H1 (cell line): Measurements from ENCODE around the gene KRTAP21-2. TPM values are rescaled to one million over a fixed set of nuclear protein-coding genes. Genes with fewer than 3 reads are reported as not detected.

Source experiments
- CTCF ChIA-PET: fragments of 300-600 bp; sonication (Branson Sonifier 250); formaldehyde crosslinking; loops from one replicate; lab custom pipeline; 2021; ENCODE audit not compliant: partially characterized antibody; lab: Charles Lee
- POLR2A ChIA-PET: fragments of 300-600 bp; sonication (Branson Sonifier 250); formaldehyde crosslinking; loops from one replicate; lab custom pipeline; 2021; ENCODE audit warnings: inconsistent platforms; ENCODE audit not compliant: partially characterized antibody; lab: Charles Lee
- DNase-seq, 2 experiments: peaks; one replicate each; pipeline versions ENCODE4 v3.0.0 to v3.0.0-alpha.2; 2010 to 2022; ENCODE audit warnings: low spot score in 2 of 2, low read depth in 1 of 2, mixed read lengths in 1 of 2
- FAIRE-seq: peaks from 2 replicates; lab custom pipeline; 2011; peaks lifted over from hg19 to GRCh38; lab: Jason Lieb, UNC
- H2AFZ ChIP-seq: 2 replicates; pipeline ENCODE4 v1.8.1; 2012; ENCODE audit warnings: low read length, inconsistent platforms
- H2AK5ac ChIP-seq: 2 replicates; pipeline ENCODE4 v1.6.1; 2013; ENCODE audit warnings: low read depth, low read length
- H2BK120ac ChIP-seq: replicated peaks from 2 replicates; pipeline ENCODE3; 2013; ENCODE audit warnings: low read depth, low read length, inconsistent platforms
- H2BK12ac ChIP-seq: 2 replicates; pipeline ENCODE4 v1.6.1; 2013; ENCODE audit warnings: low read depth, low read length
- H2BK15ac ChIP-seq: 2 replicates; pipeline ENCODE4 v1.6.1; 2013; ENCODE audit warnings: low read length
- H2BK20ac ChIP-seq: 2 replicates; pipeline ENCODE4 v1.6.1; 2013; ENCODE audit warnings: low read length
- H2BK5ac ChIP-seq: 2 replicates; pipeline ENCODE4 v1.6.1; 2013; ENCODE audit warnings: low read depth, low read length
- H3K14ac ChIP-seq: 2 replicates; pipeline ENCODE4 v1.6.1; 2013; ENCODE audit warnings: inconsistent platforms; ENCODE audit not compliant: insufficient read length
- H3K18ac ChIP-seq: 2 replicates; pipeline ENCODE4 v1.6.1; 2013; ENCODE audit warnings: low read length; ENCODE audit errors: extremely low read depth
- H3K23ac ChIP-seq: 2 replicates; pipeline ENCODE4 v1.6.1; 2013; ENCODE audit warnings: inconsistent platforms; ENCODE audit not compliant: insufficient read length
- H3K23me2 ChIP-seq: 2 replicates; pipeline ENCODE4 v1.6.1; 2013; ENCODE audit warnings: low read depth, low read length
- H3K27ac ChIP-seq: 2 replicates; pipeline ENCODE4 v1.6.1; 2011; ENCODE audit warnings: low read depth, low read length, inconsistent platforms
- H3K27me3 ChIP-seq, 4 experiments: replicated peaks in 1 of 4; 1 replicate in 1 of 4; 2 replicates in 3 of 4; pipeline versions ENCODE4 v1.6.1 to v1.8.1; 2011 to 2013; ENCODE audit warnings: low read length in 3 of 4, mild to moderate bottlenecking in 3 of 4, inconsistent platforms in 2 of 4, mixed read lengths in 2 of 4, moderate library complexity in 1 of 4; ENCODE audit not compliant: control insufficient read depth in 3 of 4, insufficient read depth in 3 of 4; ENCODE audit errors: extremely low read depth in 1 of 4
- H3K36me3 ChIP-seq, 4 experiments: 2 replicates each; pipeline versions ENCODE4 v1.6.1 to v1.8.1; 2011 to 2013; ENCODE audit warnings: mild to moderate bottlenecking in 4 of 4, low read length in 3 of 4, moderate library complexity in 2 of 4, control low read depth in 1 of 4, inconsistent platforms in 1 of 4; ENCODE audit not compliant: insufficient read depth in 4 of 4, control insufficient read depth in 2 of 4
- H3K4ac ChIP-seq: replicated peaks from 2 replicates; pipeline ENCODE3; 2013; ENCODE audit warnings: low read length, low read depth, mixed read lengths, inconsistent platforms; ENCODE audit not compliant: insufficient read length
- H3K4me1 ChIP-seq, 4 experiments: replicated peaks in 1 of 4; 1 replicate in 1 of 4; 2 replicates in 3 of 4; pipeline versions ENCODE4 v1.6.1 to v1.8.1; 2011 to 2013; ENCODE audit warnings: low read length in 3 of 4, inconsistent platforms in 2 of 4, mixed read lengths in 1 of 4; ENCODE audit not compliant: insufficient read depth in 4 of 4, control insufficient read depth in 3 of 4
- H3K4me2 ChIP-seq, 2 experiments: 2 replicates each; pipeline versions ENCODE4 v1.6.1 to v1.8.1; 2011 to 2013; ENCODE audit warnings: low read depth in 2 of 2, low read length in 2 of 2, control low read depth in 1 of 2, inconsistent platforms in 1 of 2, mild to moderate bottlenecking in 1 of 2; ENCODE audit not compliant: insufficient read depth in 1 of 2
- H3K4me3 ChIP-seq, 4 experiments: fragments of 200-600, 300-600 bp in 1 of 4; sonication (generic), shearing (Covaris generic), sonication (Bioruptor Twin) in 1 of 4; 2 replicates each; pipeline versions ENCODE4 v1.5.1 to v1.8.1; 2011 to 2016; ENCODE audit warnings: low read length in 4 of 4, low read depth in 3 of 4, control low read depth in 2 of 4, inconsistent platforms in 2 of 4, mild to moderate bottlenecking in 2 of 4, mixed read lengths in 1 of 4, moderate library complexity in 1 of 4; ENCODE audit not compliant: insufficient read depth in 2 of 4; ENCODE audit errors: extremely low read depth in 1 of 4
- H3K56ac ChIP-seq: replicated peaks from 2 replicates; pipeline ENCODE3; 2013; ENCODE audit warnings: low read depth, mild to moderate bottlenecking, mixed read lengths, low read length, inconsistent platforms; ENCODE audit not compliant: insufficient read length
- H3K79me1 ChIP-seq: 2 replicates; pipeline ENCODE4 v1.6.1; 2013; ENCODE audit warnings: low read depth, low read length, control low read depth
- H3K79me2 ChIP-seq, 2 experiments: 2 replicates each; pipeline versions ENCODE4 v1.6.1 to v1.8.1; 2012 to 2013; ENCODE audit warnings: low read length in 2 of 2, mild to moderate bottlenecking in 2 of 2, inconsistent platforms in 1 of 2; ENCODE audit not compliant: insufficient read depth in 2 of 2, control insufficient read depth in 1 of 2
- H3K9ac ChIP-seq, 4 experiments: replicated peaks in 1 of 4; 1 replicate in 1 of 4; 2 replicates in 3 of 4; pipeline versions ENCODE4 v1.6.1 to v1.8.1; 2011 to 2013; ENCODE audit warnings: low read depth in 3 of 4, low read length in 3 of 4, control low read depth in 2 of 4, mild to moderate bottlenecking in 2 of 4, moderate library complexity in 2 of 4, inconsistent platforms in 1 of 4; ENCODE audit errors: extremely low read depth in 1 of 4
- H3K9me3 ChIP-seq, 2 experiments: 2 replicates each; pipeline versions ENCODE4 v1.6.1 to v1.8.1; 2012 to 2013; ENCODE audit warnings: mild to moderate bottlenecking in 2 of 2, moderate library complexity in 2 of 2, control low read depth in 1 of 2, inconsistent platforms in 1 of 2, low read depth in 1 of 2, low read length in 1 of 2, mixed read lengths in 1 of 2; ENCODE audit not compliant: insufficient read depth in 2 of 2
- H4K20me1 ChIP-seq, 2 experiments: replicated peaks in 1 of 2; 2 replicates each; pipeline versions ENCODE3 to v1.8.1; 2011 to 2013; ENCODE audit warnings: inconsistent platforms in 2 of 2, low read length in 2 of 2, mild to moderate bottlenecking in 1 of 2; ENCODE audit not compliant: insufficient read depth in 2 of 2, control insufficient read depth in 1 of 2
- H4K5ac ChIP-seq: 2 replicates; pipeline ENCODE4 v1.6.1; 2013; ENCODE audit warnings: low read length, low read depth, mixed read lengths, inconsistent platforms; ENCODE audit not compliant: insufficient read length
- H4K8ac ChIP-seq: 2 replicates; pipeline ENCODE4 v1.8.0; 2013; ENCODE audit warnings: mild to moderate bottlenecking, moderate library complexity, low read length, inconsistent platforms; ENCODE audit not compliant: insufficient read depth; ENCODE audit errors: extremely low read depth
- H4K91ac ChIP-seq: replicated peaks from 2 replicates; pipeline ENCODE3; 2013; ENCODE audit warnings: low read length, mixed read lengths, inconsistent platforms; ENCODE audit not compliant: insufficient read length
- BACH1 ChIP-seq: IDR thresholded peaks from 2 replicates; pipeline ENCODE4 v1.6.1; 2012; ENCODE audit warnings: low read length, improper control_type of control experiment
- CBX5 ChIP-seq: fragments of 300-800, 300-1000 bp; sonication (generic); IDR thresholded peaks from 2 replicates; pipeline ENCODE4 v1.7.1; 2016; ENCODE audit warnings: antibody characterized with exemption, low read length, low read depth
- CBX8 ChIP-seq: fragments of 300-800, 300-1000 bp; sonication (generic); IDR thresholded peaks from 2 replicates; pipeline ENCODE4 v1.7.1; 2016; ENCODE audit warnings: low read depth, low read length, borderline replicate concordance
- CHD1 ChIP-seq: IDR thresholded peaks from 2 replicates; pipeline ENCODE4 v1.6.1; 2012; ENCODE audit warnings: low read depth, low read length, improper control_type of control experiment
- FOSL1 ChIP-seq: IDR thresholded peaks from 2 replicates; pipeline ENCODE4 v1.6.1; 2011; ENCODE audit warnings: mild to moderate bottlenecking, low read depth, low read length, moderate library complexity; ENCODE audit not compliant: insufficient read depth
- GABPA ChIP-seq: IDR thresholded peaks from 2 replicates; pipeline ENCODE4 v1.6.1; 2011; ENCODE audit warnings: mild to moderate bottlenecking, low read length, moderate library complexity, borderline replicate concordance; ENCODE audit not compliant: insufficient read depth
- KDM1A ChIP-seq: fragments of 200-600, 300-600 bp; sonication (generic); IDR thresholded peaks from 2 replicates; pipeline ENCODE4 v1.7.1; 2016; ENCODE audit warnings: mild to moderate bottlenecking, low read length, borderline replicate concordance
- KDM5A ChIP-seq: fragments of 200-600 bp; IDR thresholded peaks from 2 replicates; pipeline ENCODE4 v1.7.1; 2012; ENCODE audit warnings: mild to moderate bottlenecking, low read length, inconsistent platforms, mixed read lengths
- PHF8 ChIP-seq: fragments of 200-600 bp; sonication (generic); conservative IDR thresholded peaks from 2 replicates; pipeline ENCODE4 v1.7.1; 2012; ENCODE audit warnings: low read depth, mild to moderate bottlenecking, inconsistent platforms, low read length, moderate library complexity
- SIX5 ChIP-seq: IDR thresholded peaks from 2 replicates; pipeline ENCODE4 v1.6.1; 2011; ENCODE audit warnings: mild to moderate bottlenecking, low read depth, low read length
- TBP ChIP-seq: IDR thresholded peaks from 2 replicates; pipeline ENCODE4 v1.6.1; 2011; ENCODE audit warnings: low read depth, low read length, improper control_type of control experiment
- TCF12 ChIP-seq: IDR thresholded peaks from 2 replicates; pipeline ENCODE4 v1.6.1; 2011; ENCODE audit warnings: low read depth, mild to moderate bottlenecking, low read length
- WGBS, 2 experiments: shearing (Covaris generic) in 1 of 2; methylation state at CpG; one replicate each; pipeline versions ENCODE4 v1.1.6 to v1.1.7; 2013 to 2015; ENCODE audit warnings: low lambda C conversion rate in 2 of 2, mixed read lengths in 2 of 2, inconsistent platforms in 1 of 2, low coverage in 1 of 2, missing lambda C conversion rate in 1 of 2; ENCODE audit not compliant: insufficient replicate concordance in 2 of 2, insufficient coverage in 1 of 2, insufficient read length in 1 of 2; ENCODE audit errors: extremely low coverage in 1 of 2, missing lambda C conversion rate in 1 of 2; 5-methylcytosine and 5-hydroxymethylcytosine counted together
- polyA plus RNA-seq, 7 experiments: library from polyadenylated mRNA; depleted of rRNA in 3 of 7; stranded (reverse) in 5 of 7; unstranded in 2 of 7; fragments of >200 nt in 5 of 7; fragments of 200-250 nt in 2 of 7; gene quantifications; 1 replicate in 5 of 7; 2 replicates in 1 of 7; 4 replicates in 1 of 7; pipeline versions ENCODE4 v1.2.1 to v1.2.3, GENCODE V29; 2011 to 2013; ENCODE audit warnings: missing spikeins in 2 of 7, mixed read lengths in 2 of 7
- total RNA-seq: library from RNA; stranded (reverse); fragmentation: NEBNext Ultra II Directional; extraction: Animal tissue kit (Norgen Biotek cat#: 25700); gene quantifications from 2 replicates; pipeline ENCODE4 v1.2.1, GENCODE V29; 2021

The KRTAP21-2 gene
- total and polyA plus RNA-seq, 2 of the 8 experiments (the other 6 are each of a cell fraction or from before 2014, with no cell fraction given): not detected

DNA sequence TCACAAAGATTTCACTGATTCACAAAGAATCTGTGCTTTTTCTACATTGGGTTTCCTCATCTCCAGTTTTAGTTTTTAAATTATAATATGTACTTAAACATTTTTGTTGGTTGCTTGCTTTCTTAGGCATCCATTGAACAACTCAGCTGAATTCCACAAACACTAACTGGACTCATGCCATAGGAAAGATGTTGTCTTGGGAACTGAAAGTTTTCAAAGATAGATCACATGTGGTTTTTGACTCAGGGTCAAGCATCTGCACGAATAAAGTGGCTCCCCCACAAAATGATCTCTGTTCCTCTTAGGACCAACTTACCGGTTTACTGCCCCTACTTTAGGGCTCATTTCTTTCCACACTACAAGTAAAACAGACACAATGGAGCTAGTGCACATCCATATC lies 11.2 kb upstream of the KRTAP21-2 start:
- Histone ChIP-seq H2BK120ac (no peak overlapping the region), H4K20me1 (no peaks in the 10 kb centered on the region), H3K23me2 (no peaks in the 10 kb centered on the region), H3K27me3 (no peaks in the 10 kb centered on the region), H2AFZ (no peak overlapping the region), H2AK5ac (no peak overlapping the region), H4K5ac (no peak overlapping the region), H3K4me3 (no peak overlapping the region), H3K79me2 (no peaks in the 10 kb centered on the region), H3K18ac (no peak overlapping the region), H3K36me3 (no peaks in the 10 kb centered on the region), H2BK5ac (no peak overlapping the region), H2BK12ac (no peak overlapping the region), H3K4ac (no peak overlapping the region), H4K91ac (no peak overlapping the region), H4K8ac (no peak overlapping the region), H2BK20ac (no peak overlapping the region), H2BK15ac (no peak overlapping the region), H3K79me1 (no peaks in the 10 kb centered on the region), H3K9me3 (no peaks in the 10 kb centered on the region; a peak in 1 of 4 replicates), H3K4me2 (no peak overlapping the region), H3K4me1 (no peaks in the 10 kb centered on the region), H3K56ac (no peak overlapping the region), H3K9ac (no peak overlapping the region), H3K14ac (no peak overlapping the region), H3K27ac (no peak overlapping the region), H3K23ac (no peak overlapping the region)
- DNase-seq: no peak
- POLR2A ChIA-PET: no interaction called here
- WGBS, 2 experiments: 90% methylated on average over 2 of the region's 2 CpGs; no CpG with 5 or more reads in 1 of the 2 experiments
- CTCF ChIA-PET: no interaction called here
- FAIRE-seq: no peak
- TF ChIP-seq FOSL1: no peak
- TF ChIP-seq TCF12: no peak
- no peak for TF ChIP-seq CBX8
- TF ChIP-seq PHF8: no peak
- TF ChIP-seq CBX5: no peak
- no peak for TF ChIP-seq KDM1A
- TF ChIP-seq BACH1: no peak
- no peak for TF ChIP-seq CHD1
- TF ChIP-seq TBP: no peak
- no peak for TF ChIP-seq GABPA
- no peak for TF ChIP-seq SIX5
- no peak for TF ChIP-seq KDM5A
